Left ventricle myocardium inferior (tissue), 1 donor: ENCODE measurements around the gene ARHGEF10L. TPM values are rescaled to one million over a fixed set of nuclear protein-coding genes. Genes with fewer than 3 reads are reported as not detected.

Source experiments
- DNase-seq: peaks from one replicate; pipeline ENCODE4 v3.0.0-alpha.2; 2020
- H3K27ac ChIP-seq: fragments of 200-600 bp; replicated peaks from 2 replicates; pipeline ENCODE4 v1.8.0; 2021
- H3K27me3 ChIP-seq: fragments of 200-600 bp; 2 replicates; pipeline ENCODE4 v1.8.0; 2021; ENCODE audit warnings: low read depth
- H3K36me3 ChIP-seq: fragments of 200-600 bp; 2 replicates; pipeline ENCODE4 v1.8.0; 2021
- H3K4me1 ChIP-seq: fragments of 200-600 bp; 2 replicates; pipeline ENCODE4 v1.8.0; 2021
- H3K4me3 ChIP-seq: fragments of 200-600 bp; 2 replicates; pipeline ENCODE4 v1.8.0; 2021; ENCODE audit warnings: mild to moderate bottlenecking, moderate library complexity
- H3K9me3 ChIP-seq: fragments of 200-600 bp; replicated peaks from 2 replicates; pipeline ENCODE4 v1.8.0; 2021
- CTCF ChIP-seq: fragments of 200-600 bp; IDR thresholded peaks from 2 replicates; pipeline ENCODE4 v1.8.0; 2021; ENCODE audit warnings: antibody characterized with exemption, mild to moderate bottlenecking, borderline replicate concordance
- intact Hi-C: fragments of 100-400 bp; cut with micrococcal nuclease; formaldehyde crosslinking; loops from one replicate; pipeline ENCODE4 v1.11.0; 2022
- total RNA-seq: library from RNA; stranded (reverse); fragmentation: NEBNext Ultra II Directional; extraction: Animal tissue kit (Norgen Biotek cat#: 25700); gene quantifications from one replicate; pipeline ENCODE4 v1.2.1, GENCODE V29; 2021
- donor health status: DM: no; HTN: yes; CAD: no; lungs with severe emphysema.

Gene ARHGEF10L
- total RNA-seq, 1 donor from 2014 or later, result 59.1 TPM

DNA sequence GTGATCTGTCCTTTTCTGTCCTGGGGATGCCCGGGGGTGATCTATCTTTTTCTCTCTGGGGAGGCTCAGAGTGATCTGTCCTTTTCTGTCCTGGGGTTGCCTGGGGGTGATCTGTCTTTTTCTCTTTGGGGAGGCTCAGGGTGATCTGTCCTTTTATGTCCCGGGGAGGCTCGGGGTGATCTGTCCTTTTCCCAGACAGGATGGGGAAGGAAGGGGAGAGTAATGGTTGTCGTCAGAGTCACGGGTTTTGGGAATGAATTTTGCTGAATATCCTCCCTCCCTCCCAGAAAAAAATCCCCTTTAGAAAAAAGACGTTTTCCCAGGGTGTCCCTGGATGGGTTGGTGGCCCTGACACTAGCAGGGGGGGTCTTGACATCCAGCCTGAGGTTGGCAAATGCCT lies 91.5 kb downstream of the ARHGEF10L start:
- no peak for DNase-seq

GRCh38 chr1:17631410-17631809 lies 91.9 kb downstream of the ARHGEF10L start:
- Histone ChIP-seq H3K4me1 (peaks cover 23% of the 10 kb centered on the region), H3K9me3 (no peaks in the 10 kb centered on the region), H3K27ac (peak overlapping the region; percentile 73), H3K36me3 (peaks cover 80% of the 10 kb centered on the region), H3K27me3 (no peaks in the 10 kb centered on the region), H3K4me3 (no peak overlapping the region)
- DNase-seq, result no peak
- intact Hi-C loops, result no loop called here
- TF ChIP-seq CTCF, result no peak

More for the DNA sequence above, 91.5 kb downstream of the ARHGEF10L start:
- Histone ChIP-seq H3K4me1 (peaks cover 23% of the 10 kb centered on the region), H3K36me3 (peaks cover 80% of the 10 kb centered on the region), H3K27me3 (no peaks in the 10 kb centered on the region), H3K27ac (peak overlapping the region; percentile 73), H3K9me3 (no peaks in the 10 kb centered on the region), H3K4me3 (no peak overlapping the region)
- TF ChIP-seq CTCF, result no peak
- intact Hi-C loops, result no loop called here

GRCh38 chr1:17632106-17632505 lies 92.6 kb downstream of the ARHGEF10L start:
- intact Hi-C loops, result no loop called here
- no peak for DNase-seq
- TF ChIP-seq CTCF, result no peak
- H3K4me3 ChIP-seq, result no peak overlapping the region
- H3K4me1 ChIP-seq, result peaks cover 23% of the 10 kb centered on the region
- H3K9me3 ChIP-seq, result no peaks in the 10 kb centered on the region
- H3K27me3 ChIP-seq, result no peaks in the 10 kb centered on the region
- H3K36me3 ChIP-seq, result peaks cover 82% of the 10 kb centered on the region
- no peak overlapping the region for H3K27ac ChIP-seq

DNA sequence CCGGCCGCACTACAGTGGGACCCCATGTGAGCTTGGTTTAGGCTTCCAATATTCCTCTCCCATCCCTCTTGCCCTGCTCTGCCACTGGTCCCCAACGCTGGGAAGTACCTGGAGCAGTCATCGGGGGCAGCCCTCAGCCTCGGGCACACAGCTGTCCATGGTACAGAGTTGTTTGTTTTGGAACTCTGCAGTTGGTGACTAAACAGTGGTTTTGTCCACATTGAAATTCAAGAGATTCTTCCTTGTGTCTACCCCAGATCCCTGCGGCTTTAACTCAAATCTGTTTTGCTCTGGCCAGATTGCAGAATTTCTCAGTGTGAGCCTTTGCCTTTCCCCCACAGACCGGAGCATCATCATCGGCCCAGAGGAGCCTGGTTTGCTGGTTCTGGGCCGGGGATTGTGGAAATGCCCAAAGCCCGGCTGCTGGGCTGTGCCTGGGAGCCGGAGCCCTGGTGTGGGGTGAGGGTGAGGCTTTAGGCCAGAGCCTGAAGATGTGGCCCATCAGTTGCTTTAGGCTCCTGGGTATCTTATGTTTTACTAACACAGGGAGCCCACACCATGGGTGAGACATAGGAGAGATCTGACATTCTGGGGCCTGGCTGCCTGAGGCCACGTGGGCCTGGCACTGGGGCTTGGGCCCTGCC lies 93.2 kb downstream of the ARHGEF10L start:
- intact Hi-C loops, result no loop called here
- H3K27ac ChIP-seq, result no peak overlapping the region
- H3K4me1 ChIP-seq, result peaks cover 23% of the 10 kb centered on the region

GRCh38 chr1:17633654-17634053 lies 94.2 kb downstream of the ARHGEF10L start:
- H3K4me1 ChIP-seq, result peaks cover 23% of the 10 kb centered on the region
- no peak for TF ChIP-seq CTCF
- no peaks in the 10 kb centered on the region for H3K27me3 ChIP-seq
- H3K27ac ChIP-seq, result no peak overlapping the region
- intact Hi-C loops, result no loop called here
- no peak overlapping the region for H3K4me3 ChIP-seq
- H3K36me3 ChIP-seq, result peaks cover 82% of the 10 kb centered on the region
- no peaks in the 10 kb centered on the region for H3K9me3 ChIP-seq
- no peak for DNase-seq

More for the DNA sequence above, 93.2 kb downstream of the ARHGEF10L start:
- Histone ChIP-seq H3K36me3 (peaks cover 82% of the 10 kb centered on the region), H3K9me3 (no peaks in the 10 kb centered on the region), H3K4me3 (no peak overlapping the region), H3K27me3 (no peaks in the 10 kb centered on the region)
- DNase-seq, result no peak
- TF ChIP-seq CTCF, result no peak
